SK-N-SH (cell line): ENCODE measurements around the gene ZNF319. TPM values are rescaled to one million over a fixed set of nuclear protein-coding genes. Genes with fewer than 3 reads are reported as not detected.
A peak's percentile ranks its signal among the peaks of the same experiment; 100 is the strongest.

ENCODE experiments used
- CTCF ChIA-PET: fragments of 300-600, 350-600 bp; formaldehyde crosslinking; extraction: SDS; loops from one replicate; lab custom pipeline; 2021; lab: Yijun Ruan, JAX
- POLR2A ChIA-PET: fragments of 350-600 bp; sonication (Branson Sonifier 250); formaldehyde crosslinking; extraction: SDS; loops from one replicate; lab custom pipeline; 2020; ENCODE audit warnings: antibody characterized with exemption, inconsistent platforms; lab: Yijun Ruan, JAX
- DNase-seq: peaks from one replicate; pipeline ENCODE4 v3.0.0; 2012
- H2AFZ ChIP-seq: fragments of 200-600 bp; sonication (generic); 2 replicates; pipeline ENCODE4 v1.8.1; 2016; ENCODE audit warnings: antibody characterized with exemption, mild to moderate bottlenecking, low read depth
- H3F3A ChIP-seq: fragments of 200-600 bp; sonication (generic); replicated peaks from 2 replicates; pipeline ENCODE3; 2016; ENCODE audit warnings: antibody characterized with exemption, mild to moderate bottlenecking; ENCODE audit not compliant: insufficient read depth
- H3K27ac ChIP-seq, 2 experiments: fragments of 200-500 bp in 1 of 2; fragments of 200-600 bp in 1 of 2; sonication (Bioruptor generic) in 1 of 2; sonication (generic), shearing (Covaris generic) in 1 of 2; 2 replicates each; pipeline versions ENCODE4 v1.5.1 to v1.6.1; 2014 to 2016; ENCODE audit warnings: low read depth in 2 of 2, inconsistent platforms in 1 of 2, low read length in 1 of 2, mild to moderate bottlenecking in 1 of 2, mixed read lengths in 1 of 2
- H3K27me3 ChIP-seq: fragments of 200-600 bp; sonication (generic), shearing (Covaris generic); 2 replicates; pipeline ENCODE4 v1.6.1; 2016; ENCODE audit warnings: mixed run types; ENCODE audit not compliant: insufficient read depth
- H3K36me3 ChIP-seq, 2 experiments: fragments of 200-500 bp in 1 of 2; fragments of 200-600 bp in 1 of 2; sonication (Bioruptor generic) in 1 of 2; sonication (generic) in 1 of 2; replicated peaks in 1 of 2; 2 replicates each; pipeline versions ENCODE3 to v1.5.1; 2014 to 2016; ENCODE audit warnings: low read length in 1 of 2, mild to moderate bottlenecking in 1 of 2; ENCODE audit not compliant: insufficient read depth in 2 of 2, control insufficient read depth in 1 of 2
- H3K4me1 ChIP-seq, 2 experiments: fragments of 200-500 bp in 1 of 2; fragments of 200-600 bp in 1 of 2; sonication (Bioruptor generic) in 1 of 2; sonication (generic), shearing (Covaris generic) in 1 of 2; 2 replicates each; pipeline versions ENCODE4 v1.5.1 to v1.6.1; 2014 to 2016; ENCODE audit warnings: low read depth in 1 of 2, low read length in 1 of 2, mixed run types in 1 of 2; ENCODE audit not compliant: insufficient read depth in 2 of 2, control insufficient read depth in 1 of 2
- H3K4me2 ChIP-seq: fragments of 200-600 bp; sonication (generic), shearing (Covaris generic); 2 replicates; pipeline ENCODE4 v1.6.1; 2017; ENCODE audit warnings: mixed run types
- H3K4me3 ChIP-seq, 2 experiments: fragments of 200-500 bp in 1 of 2; fragments of 200-600 bp in 1 of 2; sonication (Bioruptor generic) in 1 of 2; sonication (generic), shearing (Covaris generic) in 1 of 2; 2 replicates each; pipeline versions ENCODE4 v1.5.1 to v1.8.1; 2014 to 2016; ENCODE audit warnings: low read depth in 2 of 2, inconsistent platforms in 1 of 2, low read length in 1 of 2, mild to moderate bottlenecking in 1 of 2, mixed read lengths in 1 of 2, moderate library complexity in 1 of 2
- H3K79me2 ChIP-seq: fragments of 200-600 bp; sonication (generic); 2 replicates; pipeline ENCODE4 v1.8.1; 2017; ENCODE audit warnings: mild to moderate bottlenecking; ENCODE audit not compliant: insufficient read depth
- H3K9ac ChIP-seq: fragments of 200-600 bp; sonication (generic); 2 replicates; pipeline ENCODE4 v1.6.1; 2017; ENCODE audit warnings: mixed run types
- H3K9me2 ChIP-seq: fragments of 200-600 bp; sonication (generic); 2 replicates; pipeline ENCODE4 v1.6.1; 2017; ENCODE audit warnings: mixed run types
- H3K9me3 ChIP-seq: fragments of 200-600 bp; sonication (generic); 2 replicates; pipeline ENCODE4 v1.6.1; 2017; ENCODE audit warnings: mixed run types, mild to moderate bottlenecking, moderate library complexity
- H4K20me1 ChIP-seq: fragments of 200-600 bp; sonication (generic); 2 replicates; pipeline ENCODE4 v1.6.1; 2017; ENCODE audit warnings: mild to moderate bottlenecking, mixed run types; ENCODE audit not compliant: insufficient read depth
- CHD2 ChIP-seq: fragments of 150-350 bp; IDR thresholded peaks from 2 replicates; pipeline ENCODE4 v1.6.1; 2018; ENCODE audit warnings: low read length; ENCODE audit not compliant: partially characterized antibody
- FOSL2 ChIP-seq: IDR thresholded peaks from 2 replicates; pipeline ENCODE4 v1.4.0; 2012; ENCODE audit warnings: low read depth, mild to moderate bottlenecking, moderate library complexity, borderline replicate concordance
- FOXJ3 ChIP-seq: sonication (generic); formaldehyde crosslinking; IDR thresholded peaks from 2 replicates; pipeline ENCODE4 v1.5.1; 2020; ENCODE audit warnings: mild to moderate bottlenecking, missing genetic modification reagents
- FOXM1 ChIP-seq: IDR thresholded peaks from 2 replicates; pipeline ENCODE4 v1.4.0; 2012; ENCODE audit warnings: low read depth, mild to moderate bottlenecking
- GATA2 ChIP-seq: sonication (generic); formaldehyde crosslinking; IDR thresholded peaks from 2 replicates; pipeline ENCODE4 v1.5.0; 2020; ENCODE audit warnings: mild to moderate bottlenecking, missing genetic modification reagents
- IRF3 ChIP-seq: fragments of 150-350 bp; IDR thresholded peaks from 2 replicates; pipeline ENCODE4 v1.6.1; 2016; ENCODE audit warnings: mild to moderate bottlenecking, low read depth, low read length
- JUND ChIP-seq: IDR thresholded peaks from 2 replicates; pipeline ENCODE4 v1.4.0; 2012
- MXI1 ChIP-seq: IDR thresholded peaks from 2 replicates; pipeline ENCODE4 v1.6.1; 2012; ENCODE audit warnings: mild to moderate bottlenecking, low read depth, low read length, improper control_type of control experiment
- PBX3 ChIP-seq: IDR thresholded peaks from 2 replicates; pipeline ENCODE4; 2012
- RCOR1 ChIP-seq: fragments of 150-350 bp; IDR thresholded peaks from 2 replicates; pipeline ENCODE4 v1.6.1; 2017; ENCODE audit warnings: antibody characterized with exemption, low read length
- SMC3 ChIP-seq: IDR thresholded peaks from 2 replicates; pipeline ENCODE4 v1.6.1; 2012; ENCODE audit warnings: low read depth, low read length, improper control_type of control experiment
- TAF1 ChIP-seq: IDR thresholded peaks from 2 replicates; pipeline ENCODE4 v1.6.1; 2012; ENCODE audit warnings: low read depth, mild to moderate bottlenecking, low read length, moderate library complexity, borderline replicate concordance
- TCF12 ChIP-seq: IDR thresholded peaks from 2 replicates; pipeline ENCODE4 v1.4.0; 2012
- TEAD4 ChIP-seq: IDR thresholded peaks from 2 replicates; pipeline ENCODE4 v1.4.0; 2012; ENCODE audit warnings: mild to moderate bottlenecking, borderline replicate concordance; ENCODE audit not compliant: insufficient read depth
- USF2 ChIP-seq: fragments of 150-350 bp; IDR thresholded peaks from 2 replicates; pipeline ENCODE4 v1.6.1; 2017; ENCODE audit warnings: antibody characterized with exemption, low read length, low read depth, borderline replicate concordance
- YY1 ChIP-seq: IDR thresholded peaks from 2 replicates; pipeline ENCODE4 v1.4.0; 2012; ENCODE audit warnings: low read depth, mild to moderate bottlenecking
- WGBS: methylation state at CpG from one replicate; pipeline ENCODE4 v1.1.6; 2017; ENCODE audit warnings: low lambda C conversion rate; 5-methylcytosine and 5-hydroxymethylcytosine counted together
- polyA plus RNA-seq, 3 experiments: library from polyadenylated mRNA; depleted of rRNA; stranded (reverse); fragments of >200 nt; gene quantifications; 2 replicates each; pipeline ENCODE4 v1.2.3, GENCODE V29; 2012

Gene ZNF319
- polyA plus RNA-seq, 1 of the 3 experiments (the other 2 are of a cell fraction), result 7.6 TPM

- Histone ChIP-seq H3K4me2 (peak within 1 kb of the TSS; percentile 94), H3F3A (peaks cover 5% of the 10 kb centered on the region), H3K4me1 (peaks cover 13 to 64% of the 10 kb centered on the region in 2 experiments)
- TF ChIP-seq MXI1, result peak; percentile 28; the same call in 1 of the 2 replicates
- TF ChIP-seq PBX3, result no peak
- TF ChIP-seq TAF1, result no peak
- TF ChIP-seq, all 33 proteins: peak for 1
- peak within 1 kb of the TSS; percentile 64 for H3K4me3 ChIP-seq
- peak within 1 kb of the TSS; percentile 84 for H2AFZ ChIP-seq
- under 1% methylated on average over 26 of the region's 90 CpGs for WGBS
- ChIA-PET CTCF (interaction anchor here (0.6 to 7.4 kb wide), 7 partner anchors 10 to 103 kb away, joined by 3 to 123 read pairs (median 24); partner anchors contain the start of gene CFAP20), POLR2A (interaction anchor here (1.7 to 4.3 kb wide), 4 partner anchors 96 to 104 kb away, joined by 7 to 49 read pairs (median 21); partner anchors contain the start of gene CFAP20)
- DNase-seq, result peak; percentile 87
- no peaks in the 10 kb centered on the region for H4K20me1 ChIP-seq
- H3K79me2 ChIP-seq, result no peaks in the 10 kb centered on the region
- H3K27me3 ChIP-seq, result peaks cover 13% of the 10 kb centered on the region
- no peak within 1 kb of the TSS for H3K9ac ChIP-seq
- peak within 1 kb of the TSS in 1 of 2 experiments; percentile 69; a peak in 1 of 4 replicates for H3K27ac ChIP-seq
- no peaks in the 10 kb centered on the region for H3K9me3 ChIP-seq
- H3K36me3 ChIP-seq, result no peaks in the 10 kb centered on the region
- no peaks in the 10 kb centered on the region for H3K9me2 ChIP-seq
Observed at GRCh38 chr16:58025351-58026138, 25.1 kb upstream of the ZNF319 start, which contains the start of gene MMP15. Gene MMP15 (plus strand): TSS chr16:58025754. CDS start chr16:58026351, 597 bp downstream.

GRCh38 chr16:58024486-58025350, 24.2 kb upstream of the ZNF319 start:
- peaks cover 5% of the 10 kb centered on the region for H3F3A ChIP-seq
- no peaks in the 10 kb centered on the region for H3K9me2 ChIP-seq
- 56% methylated on average over 23 of the region's 57 CpGs for WGBS
- H3K27ac ChIP-seq, result peak overlapping the region in 1 of 2 experiments; percentile 69; a peak in 1 of 4 replicates
- H3K4me2 ChIP-seq, result peak overlapping the region; percentile 94
- no peak for TF ChIP-seq CHD2
- no peak for TF ChIP-seq FOXJ3 (CRISPR knock-in tag)
- TF ChIP-seq RCOR1, result no peak
- TF ChIP-seq SMC3, result no peak
- no peak for TF ChIP-seq USF2
- no peak for TF ChIP-seq TEAD4
- no peak for TF ChIP-seq IRF3
- TF ChIP-seq TAF1, result no peak
- TF ChIP-seq YY1, result no peak
- TF ChIP-seq FOXM1, result no peak
- no peak for TF ChIP-seq JUND
- TF ChIP-seq GATA2 (CRISPR knock-in tag), result no peak
- TF ChIP-seq FOSL2, result no peak
- no peak for TF ChIP-seq TCF12
- no peak for TF ChIP-seq PBX3
- H3K4me3 ChIP-seq, result peak overlapping the region in 1 of 2 experiments; percentile 64; a peak in 2 of 4 replicates
- ChIA-PET POLR2A (interaction anchor here (0.6 to 4.3 kb wide), 3 partner anchors 97 to 226 kb away, joined by 3 to 49 read pairs (median 18); partner anchors contain the start of gene CFAP20), CTCF (interaction anchor here (0.8 to 7.4 kb wide), 7 partner anchors 9 to 103 kb away, joined by 3 to 123 read pairs (median 24); partner anchors contain the start of gene CFAP20)
- H3K9ac ChIP-seq, result no peak overlapping the region
- DNase-seq, result peak; percentile 49
- no peaks in the 10 kb centered on the region for H3K79me2 ChIP-seq
- peaks cover 13% of the 10 kb centered on the region for H3K27me3 ChIP-seq
- peaks cover 13 to 61% of the 10 kb centered on the region in 2 experiments for H3K4me1 ChIP-seq
- peak overlapping the region; percentile 84 for H2AFZ ChIP-seq
- H3K9me3 ChIP-seq, result no peaks in the 10 kb centered on the region
- H3K36me3 ChIP-seq, result no peaks in the 10 kb centered on the region
- H4K20me1 ChIP-seq, result no peaks in the 10 kb centered on the region
